Neural cell (in vitro differentiated cells): ENCODE measurements around the gene DSCAML1. TPM values are rescaled to one million over a fixed set of nuclear protein-coding genes. Genes with fewer than 3 reads are reported as not detected.

Source experiments
- H2AFZ ChIP-seq: fragments of 200-600, 300-800 bp; sonication (generic), shearing (Covaris generic); 2 replicates; pipeline ENCODE4 v1.6.0; 2014; ENCODE audit warnings: low read depth, mild to moderate bottlenecking, antibody characterized with exemption, low read length, moderate library complexity
- H3F3A ChIP-seq: fragments of 200-600 bp; shearing (Covaris generic); 2 replicates; pipeline ENCODE4 v1.6.1; 2016; ENCODE audit warnings: mild to moderate bottlenecking, moderate library complexity, mixed read lengths, antibody characterized with exemption, low read length; ENCODE audit not compliant: insufficient read depth, poor library complexity, severe bottlenecking
- H3K27ac ChIP-seq: fragments of 200-600, 300-800 bp; sonication (generic), shearing (Covaris generic); 2 replicates; pipeline ENCODE4 v1.5.1; 2014; ENCODE audit warnings: mild to moderate bottlenecking, low read length, moderate library complexity
- H3K27me3 ChIP-seq: fragments of 300-800, 200-600 bp; sonication (generic), shearing (Covaris generic); 2 replicates; pipeline ENCODE4 v1.6.0; 2014; ENCODE audit warnings: mild to moderate bottlenecking, low read depth, low read length, moderate library complexity; ENCODE audit not compliant: insufficient read depth
- H3K36me3 ChIP-seq: fragments of 300-800, 200-600 bp; sonication (generic), shearing (Covaris generic); 2 replicates; pipeline ENCODE4 v1.5.1; 2014; ENCODE audit warnings: mild to moderate bottlenecking, antibody characterized with exemption, low read length, moderate library complexity; ENCODE audit not compliant: insufficient read depth
- H3K4me2 ChIP-seq: fragments of 300-800, 200-600 bp; sonication (generic), shearing (Covaris generic); 2 replicates; pipeline ENCODE4 v1.6.0; 2014; ENCODE audit warnings: mild to moderate bottlenecking, low read length
- H3K4me3 ChIP-seq: fragments of 300-800, 200-600 bp; sonication (generic), shearing (Covaris generic); 2 replicates; pipeline ENCODE4 v1.5.1; 2014; ENCODE audit warnings: mild to moderate bottlenecking, low read length, moderate library complexity
- H3K79me2 ChIP-seq: fragments of 200-600 bp; shearing (Covaris generic); replicated peaks from 2 replicates; pipeline ENCODE4 v1.6.0; 2014; ENCODE audit warnings: mild to moderate bottlenecking, low read length, moderate library complexity; ENCODE audit not compliant: insufficient read depth
- H3K9ac ChIP-seq: fragments of 300-800, 200-600 bp; sonication (generic), shearing (Covaris generic); 2 replicates; pipeline ENCODE4 v1.6.1; 2016; ENCODE audit warnings: mild to moderate bottlenecking, low read length, mixed read lengths
- H3K9me2 ChIP-seq: fragments of 200-600 bp; shearing (Covaris generic); 2 replicates; pipeline ENCODE4 v1.6.1; 2016; ENCODE audit warnings: mild to moderate bottlenecking, low read length, mixed read lengths; ENCODE audit not compliant: insufficient read depth
- H3K9me3 ChIP-seq: fragments of 200-600, 300-800 bp; sonication (generic), shearing (Covaris generic); 2 replicates; pipeline ENCODE4 v1.6.1; 2016; ENCODE audit warnings: mild to moderate bottlenecking, mixed run types, low read length, moderate library complexity, mixed read lengths
- H4K20me1 ChIP-seq: fragments of 200-600 bp; shearing (Covaris generic); 2 replicates; pipeline ENCODE4 v1.6.1; 2016; ENCODE audit warnings: mild to moderate bottlenecking, mixed run types; ENCODE audit not compliant: insufficient read depth
- CTCF ChIP-seq: fragments of 450-650 bp; IDR thresholded peaks from 2 replicates; pipeline ENCODE4 v1.5.1; 2014; ENCODE audit warnings: antibody characterized with exemption, mild to moderate bottlenecking, moderate library complexity; ENCODE audit not compliant: poor library complexity, severe bottlenecking
- EP300 ChIP-seq: fragments of 450-650 bp; conservative IDR thresholded peaks from 2 replicates; pipeline ENCODE4 v1.6.1; 2014; ENCODE audit warnings: antibody characterized with exemption, mild to moderate bottlenecking, moderate library complexity; ENCODE audit not compliant: poor library complexity, severe bottlenecking
- EZH2 ChIP-seq: fragments of 200-600, 300-800 bp; shearing (Covaris generic), sonication (generic); IDR thresholded peaks from 2 replicates; pipeline ENCODE4 v1.6.1; 2014; ENCODE audit warnings: antibody characterized with exemption, low read length, borderline replicate concordance, mild to moderate bottlenecking; ENCODE audit not compliant: insufficient read depth, poor library complexity, severe bottlenecking
- MXI1 ChIP-seq: fragments of 450-650 bp; conservative IDR thresholded peaks from 2 replicates; pipeline ENCODE4 v1.6.1; 2014; ENCODE audit warnings: antibody characterized with exemption, mild to moderate bottlenecking; ENCODE audit not compliant: poor library complexity, severe bottlenecking
- POLR2AphosphoS5 ChIP-seq: IDR thresholded peaks from 2 replicates; pipeline ENCODE4 v1.6.1; 2012
- RAD21 ChIP-seq: fragments of 450-650 bp; conservative IDR thresholded peaks from 2 replicates; pipeline ENCODE4 v1.6.1; 2014; ENCODE audit warnings: antibody characterized with exemption, mild to moderate bottlenecking, moderate library complexity
- SMC3 ChIP-seq: fragments of 450-650 bp; conservative IDR thresholded peaks from 2 replicates; pipeline ENCODE4 v1.6.1; 2014; ENCODE audit warnings: antibody characterized with exemption, mild to moderate bottlenecking, moderate library complexity; ENCODE audit not compliant: poor library complexity
- TAF1 ChIP-seq: IDR thresholded peaks from 2 replicates; pipeline ENCODE4 v1.6.1; 2012; ENCODE audit warnings: low read depth
- polyA plus RNA-seq: library from polyadenylated mRNA; depleted of rRNA; stranded (reverse); fragments of >200 nt; gene quantifications from 2 replicates; pipeline ENCODE4 v1.2.3, GENCODE V29; 2014
- TF ChIP-seq, protein P1 (sequence below): IDR thresholded peaks from 2 replicates; pipeline ENCODE4 v1.6.1; 2012; ENCODE audit warnings: borderline replicate concordance

The DSCAML1 gene
- polyA plus RNA-seq, 1 donor from 2014 or later: 1.3 TPM

- Histone ChIP-seq H3F3A (no peaks in the 10 kb centered on the region), H3K4me3 (no peak overlapping the region), H3K79me2 (no peaks in the 10 kb centered on the region), H3K9me3 (no peaks in the 10 kb centered on the region), H3K4me2 (no peak overlapping the region), H3K27me3 (no peaks in the 10 kb centered on the region), H3K36me3 (no peaks in the 10 kb centered on the region), H3K9me2 (no peaks in the 10 kb centered on the region), H2AFZ (no peak overlapping the region), H4K20me1 (no peaks in the 10 kb centered on the region), H3K9ac (no peak overlapping the region), H3K27ac (no peak overlapping the region)
- no peak for TF ChIP-seq EZH2
- no peak for TF ChIP-seq RAD21
- no peak for TF ChIP-seq MXI1
- no peak for TF ChIP-seq TAF1
- TF ChIP-seq EP300: no peak
- TF ChIP-seq CTCF: no peak
- no peak for TF ChIP-seq POLR2AphosphoS5
- TF ChIP-seq, protein P1, sequence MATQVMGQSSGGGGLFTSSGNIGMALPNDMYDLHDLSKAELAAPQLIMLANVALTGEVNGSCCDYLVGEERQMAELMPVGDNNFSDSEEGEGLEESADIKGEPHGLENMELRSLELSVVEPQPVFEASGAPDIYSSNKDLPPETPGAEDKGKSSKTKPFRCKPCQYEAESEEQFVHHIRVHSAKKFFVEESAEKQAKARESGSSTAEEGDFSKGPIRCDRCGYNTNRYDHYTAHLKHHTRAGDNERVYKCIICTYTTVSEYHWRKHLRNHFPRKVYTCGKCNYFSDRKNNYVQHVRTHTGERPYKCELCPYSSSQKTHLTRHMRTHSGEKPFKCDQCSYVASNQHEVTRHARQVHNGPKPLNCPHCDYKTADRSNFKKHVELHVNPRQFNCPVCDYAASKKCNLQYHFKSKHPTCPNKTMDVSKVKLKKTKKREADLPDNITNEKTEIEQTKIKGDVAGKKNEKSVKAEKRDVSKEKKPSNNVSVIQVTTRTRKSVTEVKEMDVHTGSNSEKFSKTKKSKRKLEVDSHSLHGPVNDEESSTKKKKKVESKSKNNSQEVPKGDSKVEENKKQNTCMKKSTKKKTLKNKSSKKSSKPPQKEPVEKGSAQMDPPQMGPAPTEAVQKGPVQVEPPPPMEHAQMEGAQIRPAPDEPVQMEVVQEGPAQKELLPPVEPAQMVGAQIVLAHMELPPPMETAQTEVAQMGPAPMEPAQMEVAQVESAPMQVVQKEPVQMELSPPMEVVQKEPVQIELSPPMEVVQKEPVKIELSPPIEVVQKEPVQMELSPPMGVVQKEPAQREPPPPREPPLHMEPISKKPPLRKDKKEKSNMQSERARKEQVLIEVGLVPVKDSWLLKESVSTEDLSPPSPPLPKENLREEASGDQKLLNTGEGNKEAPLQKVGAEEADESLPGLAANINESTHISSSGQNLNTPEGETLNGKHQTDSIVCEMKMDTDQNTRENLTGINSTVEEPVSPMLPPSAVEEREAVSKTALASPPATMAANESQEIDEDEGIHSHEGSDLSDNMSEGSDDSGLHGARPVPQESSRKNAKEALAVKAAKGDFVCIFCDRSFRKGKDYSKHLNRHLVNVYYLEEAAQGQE: no peak
- no peak for TF ChIP-seq SMC3
Observed at GRCh38 chr11:117523680-117524079, 273.3 kb downstream of the DSCAML1 start.

DNA sequence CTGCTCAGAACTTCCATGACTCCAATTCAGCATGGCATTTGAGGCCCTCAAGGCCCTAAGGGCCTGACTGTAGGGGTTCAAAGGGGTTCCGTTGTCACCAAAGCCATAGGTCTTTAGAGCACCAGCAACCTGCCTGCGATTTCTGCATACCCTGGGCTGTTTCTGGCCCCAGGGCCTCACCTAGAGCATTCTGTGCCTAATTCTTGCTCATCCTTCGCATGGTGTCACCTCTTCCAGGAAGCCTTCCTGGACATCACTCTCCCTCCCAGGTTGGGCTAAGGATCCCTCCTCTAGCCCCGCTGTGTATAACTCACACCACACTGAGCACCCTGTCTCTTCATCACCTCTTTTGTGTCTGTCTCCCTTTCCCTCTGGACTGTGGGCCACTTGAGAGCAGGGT lies 275.0 kb downstream of the DSCAML1 start:
- H3K9ac ChIP-seq: no peak overlapping the region
- no peak overlapping the region for H3K27ac ChIP-seq

More for the DNA sequence above, 275.0 kb downstream of the DSCAML1 start:
- H3K27me3 ChIP-seq: no peaks in the 10 kb centered on the region
- no peaks in the 10 kb centered on the region for H4K20me1 ChIP-seq
- no peak overlapping the region for H3K4me3 ChIP-seq
- no peaks in the 10 kb centered on the region for H3K9me2 ChIP-seq
- no peak for TF ChIP-seq CTCF
- no peak for TF ChIP-seq EP300
- TF ChIP-seq SMC3: no peak
- TF ChIP-seq EZH2: no peak
- no peak for TF ChIP-seq TAF1
- TF ChIP-seq POLR2AphosphoS5: no peak
- TF ChIP-seq RAD21: no peak
- TF ChIP-seq MXI1: no peak
- TF ChIP-seq, protein P1: no peak
- H3F3A ChIP-seq: no peaks in the 10 kb centered on the region
- no peak overlapping the region for H3K4me2 ChIP-seq
- H3K79me2 ChIP-seq: no peaks in the 10 kb centered on the region
- no peak overlapping the region for H2AFZ ChIP-seq
- no peaks in the 10 kb centered on the region for H3K9me3 ChIP-seq
- no peaks in the 10 kb centered on the region for H3K36me3 ChIP-seq
